Left colon (tissue), 2 donors: ENCODE results near the gene MRTFA. TPM values are rescaled to one million over a fixed set of nuclear protein-coding genes. Genes with fewer than 3 reads are reported as not detected.
A peak's percentile ranks its signal among the peaks of the same experiment; 100 is the strongest.

Experiments used
- ATAC-seq: fragments of 200-7000 bp; cut with Tn5 transposase; one replicate; pipeline ENCODE4 v1.9.1; 2020; ENCODE audit warnings: mild to moderate bottlenecking, moderate library complexity
- DNase-seq, 2 donors: peaks; one replicate each; pipeline ENCODE4 v3.0.0-alpha.2; 2020
- intact Hi-C, 2 donors: fragments of 100-400 bp; cut with DNase I in 1 of 2; cut with micrococcal nuclease in 1 of 2; formaldehyde crosslinking; loops; one replicate each; pipeline versions ENCODE4 v1.11.2 to v1.14.0; 2022; cut with DNase I, micrococcal nuclease
- total RNA-seq, 2 donors: library from RNA; stranded (reverse); fragmentation: NEBNext Ultra II Directional; extraction: Animal tissue kit (Norgen Biotek cat#: 25700); gene quantifications; one replicate each; pipeline ENCODE4 v1.2.1, GENCODE V29; 2021
- donor health status: DM: no; HTN: no; CAD: no.
- donor health status: DM: yes; HTN: yes; CAD: no.

Gene MRTFA
- total RNA-seq, 2 donors from 2014 or later = 42.1 to 44.4 TPM

- intact Hi-C loops = no loop called here
- no peak for DNase-seq
- no peak for ATAC-seq
Observed at GRCh38 chr22:40376149-40376548, 260.4 kb downstream of the MRTFA start.

- DNase-seq (no peak), ATAC-seq (no peak)
- intact Hi-C loops = no loop called here
Observed at GRCh38 chr22:40374567-40374966, 262.0 kb downstream of the MRTFA start.

- intact Hi-C loops = no loop called here
- no peak for ATAC-seq
- no peak for DNase-seq
Observed at GRCh38 chr22:40368836-40369235, 267.7 kb downstream of the MRTFA start.

GRCh38 chr22:40368016-40368415, 268.5 kb downstream of the MRTFA start:
- ATAC-seq (no peak), DNase-seq (no peak)
- intact Hi-C loops = no loop called here

- intact Hi-C loops = no loop called here
- DNase-seq (peak; percentile 65 to 72), ATAC-seq (peak; percentile 65)
Observed at GRCh38 chr22:40367342-40367741, 269.2 kb downstream of the MRTFA start.

- DNase-seq (no peak), ATAC-seq (no peak)
- intact Hi-C loops = no loop called here
Observed at GRCh38 chr22:40366068-40366467, 270.5 kb downstream of the MRTFA start.

GRCh38 chr22:40364431-40364830, 272.1 kb downstream of the MRTFA start:
- no peak for ATAC-seq
- no peak for DNase-seq
- intact Hi-C loops = no loop called here

GRCh38 chr22:40363059-40363458, 273.5 kb downstream of the MRTFA start:
- intact Hi-C loops = no loop called here
- DNase-seq (no peak), ATAC-seq (no peak)

GRCh38 chr22:40361100-40361499, 275.4 kb downstream of the MRTFA start:
- intact Hi-C loops = no loop called here
- no peak for ATAC-seq
- DNase-seq = no peak

Other genes with a start within 250 kb of the MRTFA start
- not detected for gene MCHR1, start 42.8 kb upstream of the MRTFA start, total RNA-seq
- 10 to 100 TPM in 1 of 2 donors, 1 to 10 TPM in 1; 9.6 to 14.2 TPM for gene SLC25A17, start 182.6 kb upstream of the MRTFA start, total RNA-seq
- 100 to 1,000 TPM; 142 to 203 TPM for gene ST13, start 219.9 kb upstream of the MRTFA start, total RNA-seq
- 10 to 100 TPM in 1 of 2 donors, 1 to 10 TPM in 1; 9.9 to 12.7 TPM for gene XPNPEP3, start 220.4 kb upstream of the MRTFA start, total RNA-seq
- under 1 TPM; 0.21 to 0.47 TPM for gene DNAJB7, start 225.4 kb upstream of the MRTFA start, total RNA-seq